Esophagus squamous epithelium (tissue), 5 donors: Measurements from ENCODE around the gene MSH3. TPM values are rescaled to one million over a fixed set of nuclear protein-coding genes. Genes with fewer than 3 reads are reported as not detected.
"Not testable (repeated sequence)": the region's sequence is repeated elsewhere in the genome, so short reads cannot be mapped to it uniquely, and the experiment has no call there.

Source experiments
- DNase-seq: peaks from one replicate; lab custom pipeline; 2025; lab: John Stamatoyannopoulos, UW
- H3K27ac ChIP-seq, 4 donors: fragments of 200-600 bp; sonication (generic); one replicate each; pipeline ENCODE4 v1.5.1; 2016 to 2019; ENCODE audit warnings: mild to moderate bottlenecking in 1 of 4
- H3K27me3 ChIP-seq, 4 donors: fragments of 200-600 bp; sonication (generic); 1 replicate in 3 of 4; 2 replicates in 1 of 4; pipeline versions ENCODE4 v1.5.1 to v1.6.0; 2017 to 2021; ENCODE audit warnings: antibody characterized with exemption in 1 of 4
- H3K36me3 ChIP-seq, 3 donors: fragments of 200-600 bp; sonication (generic); one replicate each; pipeline ENCODE4 v1.5.1; 2016 to 2019
- H3K4me1 ChIP-seq, 3 donors: fragments of 200-600 bp; sonication (generic); one replicate each; pipeline ENCODE4 v1.5.1; 2017 to 2019
- H3K4me3 ChIP-seq, 4 donors: fragments of 200-600 bp; sonication (generic); 1 replicate in 3 of 4; 2 replicates in 1 of 4; pipeline ENCODE4 v1.5.1; 2016 to 2019; ENCODE audit warnings: mild to moderate bottlenecking in 2 of 4, moderate library complexity in 1 of 4
- H3K9me3 ChIP-seq, 3 donors: fragments of 200-600 bp; sonication (generic); one replicate each; pipeline ENCODE4 v1.5.1; 2016 to 2019
- CTCF ChIP-seq, 6 experiments: fragments of 450-650 bp in 4 of 6; fragments of 200-600 bp in 2 of 6; sonication (generic) in 2 of 6; IDR thresholded peaks; one replicate each; pipeline ENCODE4 v1.5.1; 2016 to 2019; ENCODE audit warnings: antibody characterized with exemption in 6 of 6, mild to moderate bottlenecking in 4 of 6, moderate library complexity in 4 of 6
- POLR2A ChIP-seq, 4 donors: fragments of 450-650 bp; IDR thresholded peaks; one replicate each; pipeline ENCODE4 v1.6.1; 2017; ENCODE audit warnings: antibody characterized with exemption in 4 of 4, mild to moderate bottlenecking in 4 of 4, moderate library complexity in 3 of 4
- WGBS, 2 donors: methylation state at CpG; one replicate each; pipeline ENCODE4 v1.1.5; 2018; 5-methylcytosine and 5-hydroxymethylcytosine counted together
- intact Hi-C: fragments of 100-400 bp; cut with DNase I; formaldehyde crosslinking; loops from one replicate; pipeline ENCODE4 v1.15.0; 2022
- total RNA-seq, 4 donors: library from RNA; depleted of rRNA; stranded (reverse); fragments of >200 nt; gene quantifications; one replicate each; pipeline ENCODE4 v1.1.0, GENCODE V29; 2016
- donor health status: DM: yes; HTN: yes; CAD: no.

MSH3 gene
- total RNA-seq, 4 donors from 2014 or later: 6.6 to 12.5 (median 11.6) TPM

- H3K36me3 ChIP-seq: peaks cover 0 to 30% (median 11%) of the 10 kb centered on the region in 3 donors
- no peaks in the 10 kb centered on the region for H3K9me3 ChIP-seq
- H3K4me3 ChIP-seq: peak overlapping the region; percentile 71 to 91 (median 88)
- DNase-seq: no peak
- intact Hi-C loops: no loop called here
- TF ChIP-seq CTCF (IDR thresholded peaks at IDR 0.05): no peak
- TF ChIP-seq POLR2A (IDR thresholded peaks at IDR 0.05): no peak
- peaks cover 17 to 30% (median 21%) of the 10 kb centered on the region in 3 donors for H3K4me1 ChIP-seq
- peak overlapping the region; percentile 50 to 96 (median 89) for H3K27ac ChIP-seq
- H3K27me3 ChIP-seq: no peaks in the 10 kb centered on the region
- WGBS, 2 donors: 0% methylated on average over 3 to 5 of the region's 24 CpGs
Measured at GRCh38 chr5:80654054-80654390, 430 bp upstream of the MSH3 start.

GRCh38 chr5:80655231-80655774 lies 851 bp downstream of the MSH3 start:
- intact Hi-C loops: no loop called here
- Histone ChIP-seq H3K36me3 (peaks cover 0 to 42% (median 18%) of the 10 kb centered on the region in 3 donors), H3K4me1 (peaks cover 17 to 30% (median 21%) of the 10 kb centered on the region in 3 donors), H3K9me3 (no peaks in the 10 kb centered on the region), H3K27ac (peak overlapping the region; percentile 86 to 96 (median 94)), H3K27me3 (no peaks in the 10 kb centered on the region), H3K4me3 (peak overlapping the region; percentile 71 to 91 (median 88))
- TF ChIP-seq CTCF (IDR thresholded peaks at IDR 0.05): no peak
- no peak for TF ChIP-seq POLR2A (IDR thresholded peaks at IDR 0.05)
- no peak for DNase-seq
- 16 to 23% methylated on average over 7 of the region's 7 CpGs for WGBS, 2 donors

GRCh38 chr5:80656425-80656824 lies 2.0 kb downstream of the MSH3 start:
- H3K4me3 ChIP-seq: no peak overlapping the region
- H3K36me3 ChIP-seq: peaks cover 0 to 53% (median 18%) of the 10 kb centered on the region in 3 donors
- no peak for DNase-seq
- intact Hi-C loops: no loop called here
- 0 to 59% methylated on average over 1 of the region's 1 CpG for WGBS, 2 donors
- no peak overlapping the region for H3K27ac ChIP-seq
- no peaks in the 10 kb centered on the region for H3K27me3 ChIP-seq
- no peaks in the 10 kb centered on the region for H3K9me3 ChIP-seq
- TF ChIP-seq CTCF (IDR thresholded peaks at IDR 0.05): no peak
- TF ChIP-seq POLR2A (IDR thresholded peaks at IDR 0.05): no peak
- peaks cover 17 to 30% (median 21%) of the 10 kb centered on the region in 3 donors for H3K4me1 ChIP-seq

GRCh38 chr5:80659106-80659505 lies 4.7 kb downstream of the MSH3 start:
- H3K36me3 ChIP-seq: peaks cover 0 to 77% (median 18%) of the 10 kb centered on the region in 3 donors
- TF ChIP-seq POLR2A (IDR thresholded peaks at IDR 0.05) (no peak), CTCF (IDR thresholded peaks at IDR 0.05) (no peak)

GRCh38 chr5:80660661-80661060 lies 6.2 kb downstream of the MSH3 start:
- intact Hi-C loops: loop anchor here (10.0 kb wide), 1 partner anchor 176 kb away; the partner anchor contains the start of gene FAM151B
- DNase-seq, H3K4me1 ChIP-seq, H3K4me3 ChIP-seq, H3K27me3 ChIP-seq, H3K9me3 ChIP-seq, H3K27ac ChIP-seq: not testable (repeated sequence)
- peaks cover 0 to 93% (median 18%) of the 10 kb centered on the region in 3 donors for H3K36me3 ChIP-seq
- 86 to 89% methylated on average over 7 of the region's 7 CpGs for WGBS, 2 donors

More at GRCh38 chr5:80659106-80659505, 4.7 kb downstream of the MSH3 start:
- no peak for DNase-seq
- no peak overlapping the region for H3K27ac ChIP-seq
- intact Hi-C loops: no loop called here
- H3K27me3 ChIP-seq: no peaks in the 10 kb centered on the region
- no peaks in the 10 kb centered on the region for H3K9me3 ChIP-seq
- H3K4me3 ChIP-seq: no peak overlapping the region
- WGBS, 2 donors: 86 to 94% methylated on average over 5 of the region's 5 CpGs
- H3K4me1 ChIP-seq: peaks cover 8 to 17% (median 10%) of the 10 kb centered on the region in 3 donors
